K562 (cell line): ENCODE data around the gene LST1. TPM values are rescaled to one million over a fixed set of nuclear protein-coding genes. Genes with fewer than 3 reads are reported as not detected.

Experiments
- ADNP ChIP-seq: fragments of 200-800 bp; sonication (Bioruptor generic); IDR thresholded peaks from 2 replicates; pipeline ENCODE4 v1.6.1; 2016; ENCODE audit warnings: missing genetic modification characterization, missing compliant biosample characterization
- BMI1 ChIP-seq: fragments of 150-350 bp; IDR thresholded peaks from 2 replicates; pipeline ENCODE4 v1.6.1; 2014; ENCODE audit warnings: low read length
- CBX2 ChIP-seq: fragments of 200-600 bp; sonication (generic); IDR thresholded peaks from one replicate; pipeline ENCODE4 v1.6.1; 2012; ENCODE audit warnings: mild to moderate bottlenecking, low read length, inconsistent platforms; ENCODE audit not compliant: insufficient read depth, poor library complexity, severe bottlenecking
- HCFC1 ChIP-seq: IDR thresholded peaks from 2 replicates; pipeline ENCODE4 v1.6.1; 2012; ENCODE audit warnings: low read depth, low read length, improper control_type of control experiment
- KDM1A ChIP-seq, 2 experiments: fragments of 450-650 bp; IDR thresholded peaks; 2 replicates each; pipeline ENCODE4 v1.6.1; 2016; ENCODE audit warnings: mild to moderate bottlenecking in 2 of 2
- NCOA4 ChIP-seq: fragments of 450-650 bp; IDR thresholded peaks from 2 replicates; pipeline ENCODE4 v1.6.1; 2018; ENCODE audit warnings: mild to moderate bottlenecking; ENCODE audit not compliant: partially characterized antibody
- PHB2 ChIP-seq: fragments of 450-650 bp; IDR thresholded peaks from 2 replicates; pipeline ENCODE4 v1.6.1; 2017; ENCODE audit warnings: low read depth
- POLR2A ChIP-seq: fragments of 450-650 bp; conservative IDR thresholded peaks from 2 replicates; pipeline ENCODE4 v1.6.1; 2016
- POLR2H ChIP-seq: IDR thresholded peaks from 2 replicates; pipeline ENCODE4 v1.6.1; 2016; ENCODE audit warnings: missing genetic modification characterization, low read depth, mild to moderate bottlenecking, control low read depth, missing compliant biosample characterization, moderate library complexity
- POU5F1 ChIP-seq: fragments of 150-350 bp; IDR thresholded peaks from 2 replicates; pipeline ENCODE4 v1.6.1; 2014; ENCODE audit warnings: borderline replicate concordance, low read length, low read depth, mild to moderate bottlenecking; ENCODE audit not compliant: partially characterized antibody
- RBM17 ChIP-seq: fragments of 200-400 bp; formaldehyde crosslinking; IDR thresholded peaks from 2 replicates; pipeline ENCODE4 v1.6.1; 2017; ENCODE audit warnings: low read depth, mild to moderate bottlenecking, low read length, borderline replicate concordance
- ZNF324 ChIP-seq: fragments of 250-450 bp; sonication (Bioruptor Pico); IDR thresholded peaks from 2 replicates; pipeline ENCODE4 v1.4.0; 2020; ENCODE audit warnings: mild to moderate bottlenecking
- ZNF431 ChIP-seq: sonication (generic); formaldehyde crosslinking; IDR thresholded peaks from 2 replicates; pipeline ENCODE4 v1.8.0; 2022; ENCODE audit warnings: mild to moderate bottlenecking, missing genetic modification reagents
- ZNF511 ChIP-seq: sonication (generic); formaldehyde crosslinking; IDR thresholded peaks from 2 replicates; pipeline ENCODE4 v1.8.0; 2022; ENCODE audit warnings: mild to moderate bottlenecking, missing genetic modification reagents
- polyA plus RNA-seq, 8 experiments: library from polyadenylated mRNA; depleted of rRNA in 4 of 8; stranded (reverse) in 5 of 8; unstranded in 3 of 8; fragments of >200 nt; fragmentation: Nextera tagmentation in 2 of 8; fragmentation: Illumina TruSeq in 1 of 8; extraction: Ambion mirVana in 2 of 8; extraction: Trizol in 1 of 8; gene quantifications; 2 replicates each; pipeline versions ENCODE4 v1.2.1 to v1.2.3, GENCODE V29; 2011 to 2014; ENCODE audit warnings: inconsistent platforms in 1 of 8, missing spikeins in 1 of 8
- total RNA-seq, 7 experiments: library from RNA; depleted of rRNA in 6 of 7; stranded (reverse); fragments of >200 nt in 6 of 7; fragmentation: Illumina TruSeq in 2 of 7; extraction: Trizol in 2 of 7; gene quantifications; 2 replicates each; pipeline versions ENCODE4 v1.2.1 to v1.2.3, GENCODE V29; 2011 to 2021; ENCODE audit warnings: low replicate concordance in 1 of 7
- TF ChIP-seq, protein P1 (sequence below): sonication (generic); formaldehyde crosslinking; IDR thresholded peaks from 2 replicates; pipeline ENCODE4 v1.9.0; 2022; ENCODE audit warnings: mild to moderate bottlenecking, missing genetic modification reagents
- TF ChIP-seq, protein P2 (sequence below): sonication (generic); formaldehyde crosslinking; IDR thresholded peaks from 2 replicates; pipeline ENCODE4 v1.8.0; 2022; ENCODE audit warnings: missing genetic modification reagents, mild to moderate bottlenecking, borderline replicate concordance
- TF ChIP-seq, protein P3 (sequence below), 2 experiments: IDR thresholded peaks in 1 of 2; conservative IDR thresholded peaks in 1 of 2; 2 replicates each; pipeline ENCODE4 v1.6.1; 2016; ENCODE audit warnings: low read depth in 2 of 2, mild to moderate bottlenecking in 1 of 2, missing compliant biosample characterization in 1 of 2, missing genetic modification characterization in 1 of 2, moderate library complexity in 1 of 2
- TF ChIP-seq, protein P4 (sequence below): sonication (generic); formaldehyde crosslinking; IDR thresholded peaks from 2 replicates; pipeline ENCODE4 v1.8.1; 2023; ENCODE audit warnings: mild to moderate bottlenecking, missing genetic modification reagents, moderate library complexity

The LST1 gene
- total and polyA plus RNA-seq, 9 of the 15 experiments (the other 6 are each of a cell fraction or from before 2014, with no cell fraction given) = 0.82 to 7.8 (median 1.7) TPM

- TF ChIP-seq, protein P1, sequence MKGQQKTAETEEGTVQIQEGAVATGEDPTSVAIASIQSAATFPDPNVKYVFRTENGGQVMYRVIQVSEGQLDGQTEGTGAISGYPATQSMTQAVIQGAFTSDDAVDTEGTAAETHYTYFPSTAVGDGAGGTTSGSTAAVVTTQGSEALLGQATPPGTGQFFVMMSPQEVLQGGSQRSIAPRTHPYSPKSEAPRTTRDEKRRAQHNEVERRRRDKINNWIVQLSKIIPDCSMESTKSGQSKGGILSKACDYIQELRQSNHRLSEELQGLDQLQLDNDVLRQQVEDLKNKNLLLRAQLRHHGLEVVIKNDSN (CRISPR knock-in tag) = no peak; the same call in 1 of the 2 replicates
- TF ChIP-seq, protein P2, sequence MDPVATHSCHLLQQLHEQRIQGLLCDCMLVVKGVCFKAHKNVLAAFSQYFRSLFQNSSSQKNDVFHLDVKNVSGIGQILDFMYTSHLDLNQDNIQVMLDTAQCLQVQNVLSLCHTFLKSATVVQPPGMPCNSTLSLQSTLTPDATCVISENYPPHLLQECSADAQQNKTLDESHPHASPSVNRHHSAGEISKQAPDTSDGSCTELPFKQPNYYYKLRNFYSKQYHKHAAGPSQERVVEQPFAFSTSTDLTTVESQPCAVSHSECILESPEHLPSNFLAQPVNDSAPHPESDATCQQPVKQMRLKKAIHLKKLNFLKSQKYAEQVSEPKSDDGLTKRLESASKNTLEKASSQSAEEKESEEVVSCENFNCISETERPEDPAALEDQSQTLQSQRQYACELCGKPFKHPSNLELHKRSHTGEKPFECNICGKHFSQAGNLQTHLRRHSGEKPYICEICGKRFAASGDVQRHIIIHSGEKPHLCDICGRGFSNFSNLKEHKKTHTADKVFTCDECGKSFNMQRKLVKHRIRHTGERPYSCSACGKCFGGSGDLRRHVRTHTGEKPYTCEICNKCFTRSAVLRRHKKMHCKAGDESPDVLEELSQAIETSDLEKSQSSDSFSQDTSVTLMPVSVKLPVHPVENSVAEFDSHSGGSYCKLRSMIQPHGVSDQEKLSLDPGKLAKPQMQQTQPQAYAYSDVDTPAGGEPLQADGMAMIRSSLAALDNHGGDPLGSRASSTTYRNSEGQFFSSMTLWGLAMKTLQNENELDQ (CRISPR knock-in tag) = 0 out of 2 replicates have a peak, but pooled peaks have one; percentile 8
- TF ChIP-seq, protein P3, sequence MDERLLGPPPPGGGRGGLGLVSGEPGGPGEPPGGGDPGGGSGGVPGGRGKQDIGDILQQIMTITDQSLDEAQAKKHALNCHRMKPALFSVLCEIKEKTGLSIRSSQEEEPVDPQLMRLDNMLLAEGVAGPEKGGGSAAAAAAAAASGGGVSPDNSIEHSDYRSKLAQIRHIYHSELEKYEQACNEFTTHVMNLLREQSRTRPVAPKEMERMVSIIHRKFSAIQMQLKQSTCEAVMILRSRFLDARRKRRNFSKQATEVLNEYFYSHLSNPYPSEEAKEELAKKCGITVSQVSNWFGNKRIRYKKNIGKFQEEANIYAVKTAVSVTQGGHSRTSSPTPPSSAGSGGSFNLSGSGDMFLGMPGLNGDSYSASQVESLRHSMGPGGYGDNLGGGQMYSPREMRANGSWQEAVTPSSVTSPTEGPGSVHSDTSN (CRISPR knock-in tag; IDR thresholded peaks at IDR 0.05; ENCODE audit: low read depth) = no peak
- TF ChIP-seq, protein P3 (tag; conservative IDR thresholded peaks at IDR 0.05; ENCODE audit: low read depth) = no peak
- no peak for TF ChIP-seq ZNF431 (CRISPR knock-in tag)
- TF ChIP-seq PHB2 = no peak
- no peak for TF ChIP-seq ZNF324 (CRISPR knock-in tag)
- peak; percentile 63 for TF ChIP-seq HCFC1
- peak; percentile 70 for TF ChIP-seq NCOA4
- peak; percentile 99 for TF ChIP-seq POLR2A
- TF ChIP-seq, protein P4, sequence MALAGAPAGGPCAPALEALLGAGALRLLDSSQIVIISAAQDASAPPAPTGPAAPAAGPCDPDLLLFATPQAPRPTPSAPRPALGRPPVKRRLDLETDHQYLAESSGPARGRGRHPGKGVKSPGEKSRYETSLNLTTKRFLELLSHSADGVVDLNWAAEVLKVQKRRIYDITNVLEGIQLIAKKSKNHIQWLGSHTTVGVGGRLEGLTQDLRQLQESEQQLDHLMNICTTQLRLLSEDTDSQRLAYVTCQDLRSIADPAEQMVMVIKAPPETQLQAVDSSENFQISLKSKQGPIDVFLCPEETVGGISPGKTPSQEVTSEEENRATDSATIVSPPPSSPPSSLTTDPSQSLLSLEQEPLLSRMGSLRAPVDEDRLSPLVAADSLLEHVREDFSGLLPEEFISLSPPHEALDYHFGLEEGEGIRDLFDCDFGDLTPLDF (CRISPR knock-in tag) = peak; percentile 82; the same call in 1 of the 2 replicates
- no peak for TF ChIP-seq ADNP (tag)
- TF ChIP-seq ZNF511 (CRISPR knock-in tag) = peak; percentile 89
- TF ChIP-seq POU5F1 = no peak
- TF ChIP-seq BMI1 = peak; percentile 5; the same call in 1 of the 2 replicates
- 0 out of 4 replicates have a peak, but pooled peaks of 1 of the 2 experiments have one; percentile 9 for TF ChIP-seq KDM1A (IDR thresholded peaks at IDR 0.05)
- no peak for TF ChIP-seq RBM17
- no peak for TF ChIP-seq CBX2
- TF ChIP-seq POLR2H (tag) = peak; percentile 97
These were observed 44.2 kb upstream of the LST1 start, which contains the start of gene DDX39B (continued) for GRCh38 chr6:31541658-31542521.
